Gastroesophageal sphincter (tissue), 3 donors: ENCODE data around the gene CRIM1.

Experiments used
- EP300 ChIP-seq: sonication (generic); formaldehyde crosslinking; IDR thresholded peaks from one replicate; pipeline ENCODE4 v1.6.1; 2017; ENCODE audit warnings: antibody characterized with exemption, mild to moderate bottlenecking
- POLR2A ChIP-seq, 2 donors: fragments of 450-650 bp; IDR thresholded peaks; one replicate each; pipeline ENCODE4 v1.6.1; 2017; ENCODE audit warnings: antibody characterized with exemption in 2 of 2, mild to moderate bottlenecking in 2 of 2, moderate library complexity in 1 of 2
- POLR2AphosphoS5 ChIP-seq: sonication (generic); formaldehyde crosslinking; IDR thresholded peaks from one replicate; pipeline ENCODE4 v1.6.1; 2017; ENCODE audit warnings: antibody characterized with exemption
- TF ChIP-seq, protein P1 (sequence below), 4 experiments: fragments of 200-600 bp in 2 of 4; fragments of 450-650 bp in 2 of 4; sonication (generic) in 1 of 4; IDR thresholded peaks; one replicate each; pipeline ENCODE4 v1.5.1; 2017 to 2019; ENCODE audit warnings: antibody characterized with exemption in 4 of 4, mild to moderate bottlenecking in 2 of 4, moderate library complexity in 2 of 4

DNA sequence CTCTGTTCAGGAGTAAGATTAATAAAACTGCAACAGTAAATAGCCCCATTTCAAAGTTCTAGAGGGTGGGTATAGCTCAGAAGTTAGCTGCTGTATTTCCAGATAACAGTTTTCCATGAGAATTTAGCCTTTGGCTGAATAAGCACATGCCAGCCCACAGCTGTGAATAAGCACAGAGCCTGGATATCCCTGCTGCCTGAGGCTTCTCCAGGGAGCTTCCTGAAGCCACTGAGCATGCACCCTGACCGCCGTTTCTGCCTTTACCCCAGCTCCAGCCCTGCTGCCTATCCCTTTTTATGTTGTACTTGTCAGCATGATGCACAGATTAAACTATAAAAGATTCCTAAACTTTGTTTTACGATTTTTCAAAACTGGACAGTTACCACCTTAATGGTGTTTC is 157.1 kb downstream of the CRIM1 start:
- TF ChIP-seq, protein P1, sequence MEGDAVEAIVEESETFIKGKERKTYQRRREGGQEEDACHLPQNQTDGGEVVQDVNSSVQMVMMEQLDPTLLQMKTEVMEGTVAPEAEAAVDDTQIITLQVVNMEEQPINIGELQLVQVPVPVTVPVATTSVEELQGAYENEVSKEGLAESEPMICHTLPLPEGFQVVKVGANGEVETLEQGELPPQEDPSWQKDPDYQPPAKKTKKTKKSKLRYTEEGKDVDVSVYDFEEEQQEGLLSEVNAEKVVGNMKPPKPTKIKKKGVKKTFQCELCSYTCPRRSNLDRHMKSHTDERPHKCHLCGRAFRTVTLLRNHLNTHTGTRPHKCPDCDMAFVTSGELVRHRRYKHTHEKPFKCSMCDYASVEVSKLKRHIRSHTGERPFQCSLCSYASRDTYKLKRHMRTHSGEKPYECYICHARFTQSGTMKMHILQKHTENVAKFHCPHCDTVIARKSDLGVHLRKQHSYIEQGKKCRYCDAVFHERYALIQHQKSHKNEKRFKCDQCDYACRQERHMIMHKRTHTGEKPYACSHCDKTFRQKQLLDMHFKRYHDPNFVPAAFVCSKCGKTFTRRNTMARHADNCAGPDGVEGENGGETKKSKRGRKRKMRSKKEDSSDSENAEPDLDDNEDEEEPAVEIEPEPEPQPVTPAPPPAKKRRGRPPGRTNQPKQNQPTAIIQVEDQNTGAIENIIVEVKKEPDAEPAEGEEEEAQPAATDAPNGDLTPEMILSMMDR (IDR thresholded peaks at IDR 0.05) = no peak
- TF ChIP-seq EP300 (no peak), POLR2A (IDR thresholded peaks at IDR 0.05) (no peak), POLR2AphosphoS5 (no peak)
